AG04450 (cell line): ENCODE data around the gene GFOD1. TPM values are rescaled to one million over a fixed set of nuclear protein-coding genes. Genes with fewer than 3 reads are reported as not detected.

Source experiments
- CTCF ChIA-PET: fragments of 300-600, 350-600 bp; formaldehyde crosslinking; extraction: SDS; loops from one replicate; lab custom pipeline; 2022; ENCODE audit warnings: antibody characterized with exemption, inconsistent platforms; lab: Charles Lee
- POLR2A ChIA-PET: fragments of 350-600 bp; formaldehyde crosslinking; extraction: SDS; loops from one replicate; lab custom pipeline; 2021; ENCODE audit warnings: antibody characterized with exemption, inconsistent platforms; lab: Yijun Ruan, JAX
- DNase-seq: peaks from one replicate; pipeline ENCODE4 v3.0.0-alpha.2; 2011; ENCODE audit warnings: low read depth, low spot score
- H3K27ac ChIP-seq: one replicate; pipeline ENCODE4 v1.5.1; 2012; ENCODE audit warnings: low read depth, low read length, control low read depth
- H3K27me3 ChIP-seq: one replicate; pipeline ENCODE4 v1.6.0; 2012; ENCODE audit warnings: low read length; ENCODE audit not compliant: control insufficient read depth, insufficient read depth
- H3K4me3 ChIP-seq: 2 replicates; pipeline ENCODE4 v1.5.1; 2011; ENCODE audit warnings: mild to moderate bottlenecking, low read depth, low read length, control low read depth
- H3K9me3 ChIP-seq: 2 replicates; pipeline ENCODE4 v1.5.1; 2012; ENCODE audit warnings: low read length; ENCODE audit not compliant: control insufficient read depth, insufficient read depth
- polyA plus RNA-seq: library from polyadenylated mRNA; depleted of rRNA; stranded (reverse); fragments of >200 nt; gene quantifications from 2 replicates; pipeline ENCODE4 v1.2.3, GENCODE V29; 2011
- TF ChIP-seq, protein P1 (sequence below): IDR thresholded peaks from 2 replicates; pipeline ENCODE4 v1.5.1; 2011; ENCODE audit warnings: low read depth, low read length, control low read depth, inconsistent platforms

GFOD1 gene
- polyA plus RNA-seq, 1 experiment: 3.0 TPM

DNA sequence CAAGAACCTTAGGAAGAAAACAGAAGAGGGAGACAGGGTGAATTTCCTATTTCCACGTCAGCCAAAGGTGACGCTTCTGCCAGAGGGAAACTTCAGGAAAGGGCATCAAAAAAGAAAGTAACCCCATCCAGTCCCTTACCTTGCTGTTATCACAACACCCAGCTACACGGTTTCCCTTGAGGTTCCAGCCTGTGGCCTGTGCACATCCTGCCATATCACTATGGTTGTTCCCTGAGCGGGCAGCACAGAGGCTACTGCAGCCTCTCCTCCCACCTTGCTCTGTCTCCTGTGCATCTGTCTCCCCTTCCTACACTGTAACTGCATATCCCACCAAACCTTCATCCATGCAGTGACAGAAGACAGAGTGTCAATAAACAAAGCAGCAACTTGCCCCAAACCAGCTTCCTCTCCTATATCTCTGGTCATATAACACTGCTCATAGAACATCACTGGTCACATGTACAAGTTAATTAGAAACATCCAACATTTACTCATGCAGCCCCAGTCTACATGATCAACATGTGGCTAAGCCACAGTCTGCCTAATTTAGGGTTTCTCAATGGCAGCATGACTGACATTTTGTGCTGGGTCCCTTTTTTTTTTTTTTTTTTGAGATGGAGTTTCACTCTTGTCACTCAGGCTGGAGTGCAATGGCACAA is 54.7 kb downstream of the GFOD1 start:
- DNase-seq: no peak
- POLR2A ChIA-PET: no interaction called here

DNA sequence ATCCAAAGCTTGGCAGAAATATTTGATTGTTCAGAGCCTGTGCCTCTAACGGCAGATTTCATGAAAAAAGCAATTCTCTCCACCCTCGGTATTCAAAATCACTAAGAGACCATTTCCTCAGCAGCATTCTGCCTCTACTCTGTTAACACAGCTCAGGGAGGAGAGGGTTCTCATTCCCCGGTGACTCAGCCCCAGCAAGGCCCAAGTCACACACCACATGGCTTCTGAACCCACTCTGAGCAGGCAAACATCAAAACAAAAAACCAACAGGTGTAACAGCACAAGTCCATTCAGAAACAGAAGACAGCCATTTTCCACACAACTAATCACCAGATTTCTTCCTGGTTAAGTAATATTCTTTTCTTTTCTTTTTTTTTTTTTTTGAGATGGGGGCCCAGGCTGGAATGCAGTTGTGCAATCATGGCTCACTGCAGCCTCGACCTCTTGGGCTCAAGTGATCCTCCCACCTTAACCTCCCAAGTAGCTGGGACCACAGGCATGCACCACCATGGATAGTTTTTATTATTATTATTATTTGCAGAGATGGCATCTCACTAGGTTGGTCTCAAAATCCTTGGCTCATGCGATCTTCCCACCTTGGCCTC is 55.4 kb downstream of the GFOD1 start:
- ChIA-PET POLR2A (no interaction called here), CTCF (no interaction called here)
- H3K27me3 ChIP-seq: no peaks in the 10 kb centered on the region
- TF ChIP-seq, protein P1, sequence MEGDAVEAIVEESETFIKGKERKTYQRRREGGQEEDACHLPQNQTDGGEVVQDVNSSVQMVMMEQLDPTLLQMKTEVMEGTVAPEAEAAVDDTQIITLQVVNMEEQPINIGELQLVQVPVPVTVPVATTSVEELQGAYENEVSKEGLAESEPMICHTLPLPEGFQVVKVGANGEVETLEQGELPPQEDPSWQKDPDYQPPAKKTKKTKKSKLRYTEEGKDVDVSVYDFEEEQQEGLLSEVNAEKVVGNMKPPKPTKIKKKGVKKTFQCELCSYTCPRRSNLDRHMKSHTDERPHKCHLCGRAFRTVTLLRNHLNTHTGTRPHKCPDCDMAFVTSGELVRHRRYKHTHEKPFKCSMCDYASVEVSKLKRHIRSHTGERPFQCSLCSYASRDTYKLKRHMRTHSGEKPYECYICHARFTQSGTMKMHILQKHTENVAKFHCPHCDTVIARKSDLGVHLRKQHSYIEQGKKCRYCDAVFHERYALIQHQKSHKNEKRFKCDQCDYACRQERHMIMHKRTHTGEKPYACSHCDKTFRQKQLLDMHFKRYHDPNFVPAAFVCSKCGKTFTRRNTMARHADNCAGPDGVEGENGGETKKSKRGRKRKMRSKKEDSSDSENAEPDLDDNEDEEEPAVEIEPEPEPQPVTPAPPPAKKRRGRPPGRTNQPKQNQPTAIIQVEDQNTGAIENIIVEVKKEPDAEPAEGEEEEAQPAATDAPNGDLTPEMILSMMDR: no peak
- no peak overlapping the region for H3K27ac ChIP-seq
- no peaks in the 10 kb centered on the region for H3K9me3 ChIP-seq
- H3K4me3 ChIP-seq: no peak overlapping the region
- no peak for DNase-seq

More for the DNA sequence above, 54.7 kb downstream of the GFOD1 start:
- Histone ChIP-seq H3K27ac (no peak overlapping the region), H3K9me3 (no peaks in the 10 kb centered on the region), H3K27me3 (no peaks in the 10 kb centered on the region), H3K4me3 (no peak overlapping the region)
- TF ChIP-seq, protein P1: no peak
- CTCF ChIA-PET: interaction anchor here (0.6 kb wide), 1 partner anchor 74 kb away, joined by 3 read pairs; no protein-coding TSS in a partner anchor

DNA sequence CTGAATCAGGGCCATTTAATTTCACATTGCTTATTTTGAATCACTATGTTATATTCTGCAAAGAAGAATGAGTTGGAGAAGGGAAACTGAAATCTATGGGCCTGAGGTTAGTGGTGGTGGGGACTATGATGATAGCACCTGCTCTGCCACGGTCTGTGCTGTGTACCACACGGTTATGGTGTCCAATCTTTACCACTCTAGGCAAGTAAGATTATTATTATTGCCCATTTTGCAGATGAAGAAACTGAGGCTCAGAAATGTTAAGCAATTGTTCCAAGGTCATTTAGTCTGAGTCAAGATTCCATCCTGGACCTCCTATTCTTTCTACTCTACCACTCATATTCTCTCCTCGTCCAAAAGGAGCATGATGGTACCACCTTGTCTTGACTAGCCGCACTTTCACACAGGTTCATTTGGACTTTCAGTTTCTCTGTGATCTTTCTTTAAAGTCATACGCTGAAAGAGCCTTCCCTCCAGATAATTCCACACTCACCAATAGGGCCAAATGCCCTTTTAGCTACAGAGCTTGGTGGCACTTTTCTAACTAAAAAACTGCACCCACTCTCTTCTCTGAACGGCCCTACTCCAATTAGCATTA is 56.2 kb downstream of the GFOD1 start:
- ChIA-PET CTCF (no interaction called here), POLR2A (no interaction called here)
- Histone ChIP-seq H3K27ac (no peak overlapping the region), H3K27me3 (no peaks in the 10 kb centered on the region), H3K9me3 (no peaks in the 10 kb centered on the region), H3K4me3 (no peak overlapping the region)
- no peak for DNase-seq
- TF ChIP-seq, protein P1: no peak

DNA sequence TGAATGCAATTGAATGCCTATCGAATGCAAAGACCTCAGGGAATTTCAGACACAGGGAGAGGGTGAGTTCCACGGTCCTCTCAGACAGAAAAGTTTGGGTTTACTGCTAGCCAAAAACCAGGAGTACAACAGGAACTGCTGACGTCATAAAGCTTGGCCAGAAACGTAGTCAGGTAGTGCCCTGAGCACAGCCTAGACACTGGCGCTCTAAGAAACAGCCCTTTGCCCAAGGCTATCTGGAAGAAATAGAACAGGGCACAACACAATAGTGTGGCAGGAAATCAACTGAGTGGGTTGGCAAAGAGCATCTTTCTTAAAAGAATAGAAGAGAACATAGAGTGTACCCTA is 58.0 kb downstream of the GFOD1 start:
- TF ChIP-seq, protein P1: no peak
- POLR2A ChIA-PET: interaction anchor here (0.6 kb wide), 1 partner anchor 495 kb away, joined by 4 read pairs; no protein-coding TSS in a partner anchor
- no peak overlapping the region for H3K4me3 ChIP-seq
- CTCF ChIA-PET: interaction anchor here (0.6 to 1.6 kb wide), 2 partner anchors 11 to 146 kb away, joined by 3 to 4 read pairs; no protein-coding TSS in a partner anchor
- no peak for DNase-seq
- no peak overlapping the region for H3K27ac ChIP-seq
- no peaks in the 10 kb centered on the region for H3K27me3 ChIP-seq
- no peaks in the 10 kb centered on the region for H3K9me3 ChIP-seq
